Dermis blood vessel endothelial cell (primary cell): ENCODE results near the gene ZBTB24. TPM values are rescaled to one million over a fixed set of nuclear protein-coding genes. Genes with fewer than 3 reads are reported as not detected.

Experiments used
- DNase-seq: peaks from one replicate; pipeline ENCODE4 v3.0.0; 2010
- total RNA-seq: library from RNA; depleted of rRNA; stranded (reverse); fragments of >200 nt; gene quantifications from 2 replicates; pipeline ENCODE4 v1.2.3, GENCODE V29; 2014

ZBTB24 gene
- total RNA-seq, 1 donor from 2014 or later: 7.5 TPM

- no peak for DNase-seq
Observed at GRCh38 chr6:109449795-109450673, 33.0 kb downstream of the ZBTB24 start.

GRCh38 chr6:109449064-109449794 is 33.8 kb downstream of the ZBTB24 start:
- no peak for DNase-seq

DNA sequence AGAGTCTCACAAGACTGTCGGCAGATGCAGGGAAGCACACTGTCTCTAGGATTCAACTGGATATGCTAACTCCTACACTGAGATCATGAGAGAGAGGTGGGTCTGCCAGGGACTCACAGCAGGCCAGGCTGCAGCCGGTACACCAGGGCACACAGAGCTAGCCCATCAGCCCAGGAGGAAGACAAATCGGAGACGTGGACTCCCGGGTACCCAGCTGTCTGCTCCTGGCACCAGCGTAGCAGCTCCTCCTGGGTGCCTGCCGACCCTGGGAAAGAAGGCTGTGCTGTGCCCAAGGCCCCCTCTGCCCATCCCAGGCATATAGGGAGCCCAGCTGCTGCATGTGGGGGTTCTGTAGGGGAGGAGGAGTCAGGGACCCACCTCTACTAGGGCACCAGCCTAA is 34.4 kb downstream of the ZBTB24 start:
- DNase-seq: no peak

DNA sequence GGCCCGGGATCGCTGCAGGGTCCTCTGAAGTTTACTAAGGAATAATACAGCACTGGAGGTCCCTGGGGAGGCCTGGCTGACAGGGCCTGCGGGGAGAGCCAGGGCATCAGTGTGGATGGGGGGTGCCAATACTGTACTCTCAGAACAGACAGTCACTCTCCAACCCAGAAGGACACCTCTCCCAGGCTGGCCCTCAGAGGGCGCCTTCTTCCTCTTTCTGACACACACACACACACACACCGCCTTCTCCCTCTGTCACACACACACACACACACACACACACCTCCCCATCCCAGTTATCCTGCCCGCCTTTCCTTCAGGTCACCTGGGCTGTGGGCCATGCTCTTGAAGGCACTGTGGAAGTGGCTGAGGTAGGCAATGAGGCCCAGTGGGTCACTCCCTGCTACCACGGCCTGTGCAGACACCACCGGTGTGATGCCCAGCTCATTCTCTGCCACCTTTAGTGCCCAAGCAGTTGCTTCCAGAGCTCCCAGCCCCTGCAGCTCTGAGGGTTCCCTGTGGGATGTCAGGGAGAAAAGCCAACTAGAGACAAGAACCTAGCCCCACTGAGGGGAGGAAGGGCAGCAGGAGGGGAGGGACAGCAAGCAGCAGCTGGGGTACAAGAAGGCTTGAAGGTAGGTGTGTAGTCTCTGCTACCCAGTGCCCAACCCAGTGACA is 35.0 kb downstream of the ZBTB24 start:
- no peak for DNase-seq

DNA sequence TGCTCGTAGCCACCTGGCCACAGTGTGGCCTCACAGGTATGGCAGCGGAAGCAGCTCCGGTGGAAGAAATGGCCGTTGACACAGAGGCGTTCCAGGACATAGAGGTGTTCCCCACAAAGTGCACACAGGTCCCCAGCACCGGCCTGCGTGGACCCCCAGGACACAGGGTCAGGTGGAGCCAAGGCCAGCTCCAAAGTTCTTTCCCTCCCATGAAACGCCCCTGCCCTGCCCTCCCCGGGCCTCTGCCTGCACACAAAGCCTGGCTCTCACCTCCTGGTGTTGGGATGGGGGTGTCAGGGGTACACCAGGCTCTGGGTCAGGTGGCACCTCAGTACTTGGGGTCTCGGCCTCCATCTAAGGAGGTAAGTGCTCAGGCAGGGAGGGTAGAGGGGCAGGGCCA is 35.9 kb downstream of the ZBTB24 start:
- DNase-seq: no peak

DNA sequence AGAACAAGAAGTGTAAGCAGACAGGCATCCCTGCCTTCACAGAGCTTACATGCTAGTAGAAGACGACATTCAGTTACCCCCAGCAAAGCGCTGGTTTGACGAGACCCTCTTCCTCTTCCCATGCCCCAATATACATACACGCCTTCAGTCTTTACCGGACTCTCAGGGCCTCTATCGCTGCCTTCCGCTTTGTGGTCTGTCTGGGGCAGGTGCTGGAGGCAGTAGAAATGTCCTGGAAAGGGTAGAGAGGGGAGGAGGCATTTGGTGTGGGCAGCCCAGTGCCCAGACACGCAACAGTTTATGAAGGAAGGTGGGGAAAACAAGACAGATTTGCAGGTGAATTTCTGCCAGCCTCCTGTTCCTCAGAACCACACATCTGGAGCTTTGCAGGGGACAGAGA is 36.5 kb downstream of the ZBTB24 start:
- DNase-seq: no peak

- DNase-seq: no peak
Observed at GRCh38 chr6:109446072-109446471, 36.9 kb downstream of the ZBTB24 start.

DNA sequence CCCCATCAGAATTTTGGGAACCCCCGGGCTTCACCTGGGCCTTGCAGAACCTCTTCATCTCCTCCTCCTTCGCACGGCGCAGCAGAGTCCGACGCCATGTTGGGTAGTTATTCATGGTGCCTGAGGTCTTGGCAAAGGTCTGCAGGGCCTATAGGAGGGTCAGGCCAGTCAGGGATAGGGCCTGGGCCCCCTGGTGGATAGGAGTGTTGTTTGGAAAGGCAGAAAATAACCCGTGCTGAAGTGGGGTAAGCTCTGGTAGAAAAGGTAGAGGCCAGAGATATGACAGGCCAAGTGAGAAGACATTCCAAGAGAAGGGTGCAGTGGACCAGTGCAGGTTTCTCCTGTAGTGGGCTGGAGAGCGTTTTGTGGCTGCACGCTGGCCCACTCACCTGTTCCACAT is 37.6 kb downstream of the ZBTB24 start:
- peak; percentile 19 for DNase-seq

GRCh38 chr6:109443425-109443950 is 39.5 kb downstream of the ZBTB24 start:
- no peak for DNase-seq

GRCh38 chr6:109442393-109442924 is 40.6 kb downstream of the ZBTB24 start:
- DNase-seq: no peak

- peak; percentile 62 for DNase-seq
Observed at GRCh38 chr6:109441069-109441816, 41.8 kb downstream of the ZBTB24 start.

DNA sequence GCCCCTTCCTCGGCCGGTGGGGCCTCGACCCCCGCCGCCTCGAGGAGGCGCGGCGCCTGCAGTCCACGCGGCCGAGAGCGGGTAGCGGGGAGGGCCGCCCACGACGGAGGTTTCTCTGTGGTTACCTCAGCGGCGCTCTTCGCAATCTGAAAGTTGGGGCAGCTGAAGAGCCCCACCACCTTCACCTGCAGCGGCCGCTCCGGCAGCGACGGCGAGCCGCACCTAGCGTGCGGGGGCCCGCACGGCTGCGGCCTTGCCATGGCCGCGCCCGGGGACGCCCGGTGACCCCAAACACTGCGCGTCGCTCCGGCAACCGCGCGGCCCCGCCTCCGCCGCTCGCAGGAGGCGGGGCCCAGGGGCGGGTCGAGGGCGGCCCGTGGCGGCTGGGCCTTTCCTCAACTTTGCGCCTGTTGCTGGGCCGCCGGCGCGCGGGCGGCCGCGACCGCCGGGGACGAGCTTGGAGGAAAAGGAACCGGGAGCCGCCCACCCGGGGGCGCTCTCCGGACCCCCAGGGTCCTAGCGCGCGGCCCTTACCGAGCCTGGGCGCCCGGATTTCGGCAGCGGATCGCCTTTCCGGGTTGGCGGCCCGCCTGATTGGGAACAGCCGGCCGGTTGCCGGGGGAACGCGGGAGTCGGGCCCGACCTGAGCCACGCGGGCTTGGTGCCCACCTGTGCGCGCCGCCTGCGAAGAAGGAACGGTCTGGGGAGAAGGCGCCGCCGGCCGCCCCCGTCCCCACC is 42.5 kb downstream of the ZBTB24 start, which contains the start of the genes PPIL6 and SMPD2:
PPIL6 (minus strand) TSS at position 298 of the 738 bp plus-strand sequence; CDS start at position 260, 38 bp downstream.
SMPD2 (plus strand) TSS at position 394 of the 738 bp plus-strand sequence. CDS start 398 bp downstream, outside the sequence.
- peak; percentile 92 for DNase-seq

- DNase-seq: no peak
Observed at GRCh38 chr6:109436041-109436440, 47.0 kb downstream of the ZBTB24 start.

DNA sequence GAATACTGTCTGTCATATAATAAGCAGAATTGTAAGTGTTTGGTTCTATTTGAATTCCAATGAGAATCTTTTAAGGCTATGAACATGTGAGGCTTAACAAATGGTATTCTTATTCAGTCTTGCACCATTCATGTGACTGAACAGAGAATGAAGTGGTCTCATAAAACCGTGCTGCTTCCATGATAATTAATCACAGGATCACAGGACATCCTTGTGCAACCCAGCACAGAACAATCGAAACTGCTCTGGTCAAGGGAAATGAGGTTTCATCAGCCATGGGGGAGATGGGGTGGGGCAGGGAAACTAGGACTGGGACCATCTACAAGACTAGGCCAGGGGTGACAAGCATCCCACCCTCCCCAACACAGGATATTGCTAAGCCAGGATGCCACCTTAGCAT is 48.6 kb downstream of the ZBTB24 start:
- DNase-seq: no peak

DNA sequence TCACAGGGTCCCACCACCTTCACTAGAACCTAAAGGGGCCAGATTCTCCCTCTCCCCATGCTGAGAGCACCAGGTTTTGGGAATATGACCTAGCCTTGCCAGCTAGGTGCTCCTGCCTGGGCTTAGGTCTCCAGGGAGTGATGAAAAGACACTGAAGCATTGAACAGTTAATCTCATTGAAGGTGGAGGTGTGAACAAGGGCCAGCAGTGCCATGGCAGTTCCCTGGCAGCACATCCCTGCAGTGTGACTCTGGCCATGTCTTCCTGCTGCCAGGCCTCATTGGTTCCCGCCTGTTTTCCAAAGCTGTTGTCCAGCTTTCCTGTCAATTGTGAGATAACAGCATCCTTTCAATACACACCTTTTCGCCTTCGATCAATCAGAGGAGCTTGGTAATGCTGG is 53.5 kb downstream of the ZBTB24 start:
- no peak for DNase-seq

DNA sequence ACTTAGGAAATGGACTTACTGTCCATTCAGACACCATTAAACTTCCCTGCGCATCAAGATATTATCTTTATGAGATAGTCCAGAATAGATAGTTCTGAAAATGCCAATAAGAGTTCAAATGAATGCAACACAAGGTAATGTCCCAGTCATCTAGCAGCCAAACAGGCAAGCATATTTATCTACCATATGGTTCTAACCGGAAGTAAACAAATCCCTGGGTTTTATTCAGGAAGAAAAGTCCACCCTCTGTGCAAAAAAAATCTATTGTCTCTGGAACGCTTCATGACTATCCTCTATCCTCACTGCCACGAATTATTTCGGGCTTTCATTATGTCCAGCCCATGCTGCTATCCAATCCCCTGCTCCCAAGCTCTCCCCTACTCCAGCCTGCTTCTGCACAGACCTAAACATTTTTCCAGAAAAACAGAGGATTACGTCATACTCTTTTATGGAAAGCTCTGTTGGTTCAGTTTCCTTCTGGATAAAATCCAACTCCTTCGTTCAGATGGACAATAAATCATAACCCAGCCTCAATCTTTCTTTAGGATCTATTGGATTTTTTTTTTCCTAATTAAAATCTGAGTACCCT is 54.0 kb downstream of the ZBTB24 start:
- peak; percentile 72 for DNase-seq

- no peak for DNase-seq
Observed at GRCh38 chr6:109424946-109425345, 58.1 kb downstream of the ZBTB24 start.

DNA sequence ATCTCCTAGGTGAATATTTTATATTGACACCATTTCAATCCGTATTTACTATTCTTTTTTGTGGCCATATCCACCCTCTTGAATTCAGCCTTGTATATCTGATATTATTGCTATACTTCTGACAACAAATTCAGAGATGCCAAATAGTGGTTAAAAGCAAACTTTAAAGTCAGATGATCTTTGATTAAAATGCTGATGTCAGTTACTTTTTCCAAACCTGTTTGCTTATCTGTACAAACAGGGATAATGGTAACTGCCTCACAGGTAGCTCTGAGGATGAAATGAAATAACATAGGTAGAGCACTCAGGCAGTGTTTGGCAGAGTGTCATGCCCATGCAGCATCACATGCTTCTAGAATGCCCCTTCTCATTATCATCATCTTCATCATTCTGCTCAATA is 61.8 kb downstream of the ZBTB24 start:
- no peak for DNase-seq

DNA sequence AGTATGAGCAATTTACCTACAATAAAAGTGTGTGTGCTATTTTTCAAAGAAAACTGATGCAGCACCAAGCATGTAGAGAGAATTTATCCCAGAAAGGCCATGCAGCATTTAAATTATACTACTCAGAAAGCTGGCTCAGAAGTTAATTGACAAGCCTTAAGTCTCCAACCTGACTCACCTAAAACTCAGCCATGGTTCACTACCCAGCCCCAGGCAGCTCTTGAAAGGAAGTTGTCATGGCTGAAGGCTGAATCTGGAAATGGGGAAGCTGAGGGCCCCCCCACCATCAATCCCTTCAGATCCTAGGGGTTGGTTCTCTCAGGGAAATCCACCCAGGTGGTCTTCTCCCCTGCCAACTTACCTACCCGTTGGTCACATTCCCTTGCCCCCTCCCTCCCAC is 62.3 kb downstream of the ZBTB24 start:
- no peak for DNase-seq

GRCh38 chr6:109417646-109418045 is 65.4 kb downstream of the ZBTB24 start:
- DNase-seq: no peak
